Central memory CD8-positive, alpha-beta T cell (primary cell): ENCODE results near the gene FGD4.

Experiments
- ATAC-seq: fragments of 150-1000 bp; cut with Tn5 transposase; replicated peaks from 2 replicates; pipeline ENCODE4 v1.10.0; 2022; ENCODE audit warnings: mild to moderate bottlenecking, moderate FRiP score, moderate number of reproducible peaks; ENCODE audit not compliant: poor library complexity, severe bottlenecking; ENCODE audit errors: extremely low read depth
- DNase-seq, 2 donors: peaks; one replicate each; pipeline ENCODE4 v3.0.0; 2021; ENCODE audit warnings: low spot score in 2 of 2
- H3K27ac Mint-ChIP-seq: one replicate; pipeline ENCODE4 v1.8.0; 2022; ENCODE audit warnings: low read depth, mild to moderate bottlenecking, moderate library complexity, mixed read lengths
- H3K27me3 Mint-ChIP-seq: one replicate; pipeline ENCODE4 v1.8.0; 2022; ENCODE audit warnings: mixed read lengths
- H3K36me3 Mint-ChIP-seq: one replicate; pipeline ENCODE4 v1.8.0; 2022; ENCODE audit warnings: mild to moderate bottlenecking, moderate library complexity, mixed read lengths; ENCODE audit not compliant: insufficient read depth
- H3K4me1 Mint-ChIP-seq: one replicate; pipeline ENCODE4 v1.8.0; 2022; ENCODE audit warnings: mixed read lengths
- H3K4me3 Mint-ChIP-seq: one replicate; pipeline ENCODE4 v1.8.0; 2022; ENCODE audit warnings: mild to moderate bottlenecking, moderate library complexity, mixed read lengths
- H3K9me3 Mint-ChIP-seq: one replicate; pipeline ENCODE4 v1.8.0; 2022; ENCODE audit warnings: mixed read lengths

FGD4 gene

DNA sequence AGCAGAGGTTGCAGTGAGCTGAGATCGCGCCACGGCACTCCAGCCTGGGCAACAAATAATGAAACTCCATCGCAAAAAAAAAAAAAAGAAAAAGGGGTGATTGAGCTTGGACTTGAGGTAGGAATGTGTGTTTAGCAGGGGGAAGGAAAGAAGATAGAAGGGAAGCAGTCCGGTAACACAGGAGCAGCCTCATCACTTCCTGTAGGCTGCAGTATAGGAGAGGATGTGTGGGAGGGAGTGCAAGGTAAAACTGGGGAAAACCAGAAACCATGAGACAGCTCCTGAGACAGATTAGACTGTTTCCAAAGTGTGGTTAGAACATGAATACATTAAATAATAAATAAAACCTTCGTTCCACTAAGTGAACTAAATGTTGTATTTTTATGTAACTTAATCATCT lies 49.2 kb downstream of the FGD4 start:
- Mint-ChIP-seq H3K27ac (peak overlapping the region; percentile 11), H3K36me3 (no peaks in the 10 kb centered on the region), H3K27me3 (peaks cover 27% of the 10 kb centered on the region), H3K9me3 (no peaks in the 10 kb centered on the region), H3K4me1 (no peaks in the 10 kb centered on the region), H3K4me3 (no peak overlapping the region)
- DNase-seq (no peak), ATAC-seq (no peak)

DNA sequence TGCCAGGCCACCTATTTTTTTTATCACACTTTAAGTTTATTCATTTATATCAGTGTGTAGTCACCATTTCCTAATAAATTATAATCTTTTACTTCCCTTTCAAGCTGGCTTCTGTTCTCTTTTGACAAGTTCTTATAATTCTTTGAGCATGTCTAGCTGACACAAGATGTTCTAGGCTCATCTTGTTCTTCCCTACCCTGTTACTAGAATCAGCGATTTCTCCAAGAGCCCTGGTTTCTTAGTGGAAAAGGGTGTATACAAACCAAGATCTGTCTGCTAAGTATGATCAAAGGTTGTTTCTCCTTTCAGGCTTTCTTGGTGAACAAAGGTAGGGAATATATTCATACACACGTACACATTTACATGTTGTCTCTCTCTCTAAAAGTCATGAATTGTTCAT lies 51.0 kb downstream of the FGD4 start:
- Mint-ChIP-seq H3K27ac (no peak overlapping the region), H3K36me3 (no peaks in the 10 kb centered on the region), H3K9me3 (no peaks in the 10 kb centered on the region), H3K4me1 (no peaks in the 10 kb centered on the region), H3K4me3 (no peak overlapping the region), H3K27me3 (peaks cover 27% of the 10 kb centered on the region)
- ATAC-seq: no peak
- no peak for DNase-seq

- no peaks in the 10 kb centered on the region for H3K9me3 Mint-ChIP-seq
- no peaks in the 10 kb centered on the region for H3K4me1 Mint-ChIP-seq
- no peak for DNase-seq
- no peak for ATAC-seq
- no peaks in the 10 kb centered on the region for H3K36me3 Mint-ChIP-seq
- no peak overlapping the region for H3K4me3 Mint-ChIP-seq
- peaks cover 27% of the 10 kb centered on the region for H3K27me3 Mint-ChIP-seq
- no peak overlapping the region for H3K27ac Mint-ChIP-seq
Observed at GRCh38 chr12:32450768-32451167, 51.4 kb downstream of the FGD4 start.

GRCh38 chr12:32451816-32452215 lies 52.5 kb downstream of the FGD4 start:
- Mint-ChIP-seq H3K4me3 (no peak overlapping the region), H3K27ac (no peak overlapping the region), H3K4me1 (no peaks in the 10 kb centered on the region), H3K27me3 (peaks cover 27% of the 10 kb centered on the region), H3K9me3 (no peaks in the 10 kb centered on the region), H3K36me3 (no peaks in the 10 kb centered on the region)
- ATAC-seq (no peak), DNase-seq (no peak)

GRCh38 chr12:32454075-32454474 lies 54.7 kb downstream of the FGD4 start:
- no peak overlapping the region for H3K27ac Mint-ChIP-seq
- no peaks in the 10 kb centered on the region for H3K4me1 Mint-ChIP-seq
- ATAC-seq (no peak), DNase-seq (no peak)
- H3K9me3 Mint-ChIP-seq: no peaks in the 10 kb centered on the region
- peaks cover 16% of the 10 kb centered on the region for H3K27me3 Mint-ChIP-seq
- no peak overlapping the region for H3K4me3 Mint-ChIP-seq
- H3K36me3 Mint-ChIP-seq: no peaks in the 10 kb centered on the region

- no peak for DNase-seq
- Mint-ChIP-seq H3K36me3 (no peaks in the 10 kb centered on the region), H3K4me1 (no peaks in the 10 kb centered on the region), H3K9me3 (no peaks in the 10 kb centered on the region), H3K4me3 (no peak overlapping the region), H3K27me3 (peaks cover 11% of the 10 kb centered on the region), H3K27ac (no peak overlapping the region)
- ATAC-seq: no peak
Observed at GRCh38 chr12:32454866-32455265, 55.5 kb downstream of the FGD4 start.

GRCh38 chr12:32455607-32456071 lies 56.3 kb downstream of the FGD4 start:
- Mint-ChIP-seq H3K27me3 (peaks cover 6% of the 10 kb centered on the region), H3K4me1 (no peaks in the 10 kb centered on the region), H3K36me3 (no peaks in the 10 kb centered on the region), H3K27ac (no peak overlapping the region), H3K9me3 (no peaks in the 10 kb centered on the region), H3K4me3 (no peak overlapping the region)
- ATAC-seq: no peak
- no peak for DNase-seq

DNA sequence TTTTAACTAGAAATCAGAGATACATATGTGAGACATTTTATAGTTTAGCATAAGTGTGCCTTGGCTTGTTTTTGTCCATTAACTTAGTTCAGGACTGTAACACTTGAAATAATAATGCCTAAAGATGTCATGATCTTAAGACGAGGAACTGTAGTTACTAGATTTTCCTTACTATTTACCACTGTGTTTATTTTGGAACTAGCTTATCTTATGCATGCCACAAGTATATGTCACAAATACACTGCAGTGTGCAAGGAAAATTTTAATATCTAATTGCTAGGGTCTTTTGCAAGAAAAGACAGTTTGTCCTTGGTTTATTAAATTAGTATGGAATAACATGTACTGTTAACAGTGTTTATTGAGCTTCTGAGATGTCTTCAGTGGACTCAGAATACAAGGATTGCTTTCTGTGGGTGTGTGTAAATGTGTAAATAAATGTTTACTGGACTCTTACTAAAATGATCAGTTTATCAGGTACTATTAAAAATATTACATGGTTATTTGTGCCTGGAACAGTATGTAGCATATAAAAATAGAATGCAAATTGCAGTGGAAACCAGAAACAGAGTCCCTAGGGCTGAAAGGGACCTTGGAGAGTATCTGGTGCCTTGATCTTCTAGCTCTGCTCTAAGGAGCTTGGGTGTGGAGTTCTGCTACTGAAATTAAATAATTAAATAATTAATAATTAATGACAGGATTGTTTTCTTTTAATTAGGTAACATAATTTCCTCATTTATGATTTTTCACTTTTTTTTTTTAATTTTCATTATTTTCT lies 58.1 kb downstream of the FGD4 start:
- no peaks in the 10 kb centered on the region for H3K4me1 Mint-ChIP-seq
- H3K4me3 Mint-ChIP-seq: no peak overlapping the region
- DNase-seq: no peak
- no peaks in the 10 kb centered on the region for H3K9me3 Mint-ChIP-seq
- no peaks in the 10 kb centered on the region for H3K36me3 Mint-ChIP-seq
- H3K27ac Mint-ChIP-seq: no peak overlapping the region
- no peak for ATAC-seq
- H3K27me3 Mint-ChIP-seq: no peaks in the 10 kb centered on the region

GRCh38 chr12:32460638-32461037 lies 61.3 kb downstream of the FGD4 start:
- DNase-seq (no peak), ATAC-seq (no peak)
- Mint-ChIP-seq H3K4me1 (no peaks in the 10 kb centered on the region), H3K27me3 (no peaks in the 10 kb centered on the region), H3K9me3 (no peaks in the 10 kb centered on the region), H3K4me3 (no peak overlapping the region), H3K36me3 (no peaks in the 10 kb centered on the region), H3K27ac (no peak overlapping the region)

- H3K27ac Mint-ChIP-seq: no peak overlapping the region
- no peak overlapping the region for H3K4me3 Mint-ChIP-seq
- H3K4me1 Mint-ChIP-seq: no peaks in the 10 kb centered on the region
- DNase-seq (no peak), ATAC-seq (no peak)
- H3K36me3 Mint-ChIP-seq: no peaks in the 10 kb centered on the region
- H3K27me3 Mint-ChIP-seq: no peaks in the 10 kb centered on the region
- H3K9me3 Mint-ChIP-seq: no peaks in the 10 kb centered on the region
Observed at GRCh38 chr12:32462908-32463307, 63.5 kb downstream of the FGD4 start.

- Mint-ChIP-seq H3K27ac (no peak overlapping the region), H3K9me3 (no peaks in the 10 kb centered on the region), H3K36me3 (no peaks in the 10 kb centered on the region), H3K27me3 (no peaks in the 10 kb centered on the region), H3K4me1 (no peaks in the 10 kb centered on the region), H3K4me3 (no peak overlapping the region)
- no peak for ATAC-seq
- DNase-seq: no peak
Observed at GRCh38 chr12:32466187-32466586, 66.8 kb downstream of the FGD4 start.

GRCh38 chr12:32466986-32467711 lies 67.8 kb downstream of the FGD4 start:
- ATAC-seq: no peak
- DNase-seq: no peak
- H3K9me3 Mint-ChIP-seq: no peaks in the 10 kb centered on the region

More at GRCh38 chr12:32466986-32467711, 67.8 kb downstream of the FGD4 start:
- H3K36me3 Mint-ChIP-seq: no peaks in the 10 kb centered on the region
- no peaks in the 10 kb centered on the region for H3K27me3 Mint-ChIP-seq
- H3K27ac Mint-ChIP-seq: no peak overlapping the region
- no peak overlapping the region for H3K4me3 Mint-ChIP-seq
- no peaks in the 10 kb centered on the region for H3K4me1 Mint-ChIP-seq
